GM21528 (cell line): ENCODE data around the gene TMEM204.
"Not testable (repeated sequence)": the region's sequence is repeated elsewhere in the genome, so short reads cannot be mapped to it uniquely, and the experiment has no call there.

Experiments used
- ATAC-seq: cut with Tn5 transposase; IDR thresholded peaks from one replicate; pipeline ENCODE4 v1.9.1; 2021; ENCODE audit warnings: mild to moderate bottlenecking, moderate library complexity; ENCODE audit not compliant: unreplicated experiment, low FRiP score

TMEM204 gene

DNA sequence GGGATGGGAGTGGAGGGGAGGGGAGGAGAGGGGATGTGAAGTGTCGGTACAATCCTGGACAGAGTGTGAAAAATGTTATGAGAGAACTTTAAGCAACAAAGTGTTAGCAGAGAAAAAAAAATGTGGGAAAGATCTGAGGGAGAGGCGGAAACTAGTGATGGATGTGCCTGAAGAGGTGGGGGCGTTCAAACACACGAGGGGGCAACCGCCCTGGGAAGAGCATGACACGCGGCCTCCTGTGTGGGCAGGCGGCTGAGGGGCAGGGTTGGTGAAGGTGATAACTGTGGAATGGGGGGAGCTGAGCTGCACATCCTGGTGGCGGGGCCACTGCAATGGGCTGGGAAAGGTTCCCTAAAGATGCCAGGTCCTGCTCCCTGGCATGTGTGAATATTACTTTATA is 48.3 kb downstream of the TMEM204 start:
- no peak for ATAC-seq

DNA sequence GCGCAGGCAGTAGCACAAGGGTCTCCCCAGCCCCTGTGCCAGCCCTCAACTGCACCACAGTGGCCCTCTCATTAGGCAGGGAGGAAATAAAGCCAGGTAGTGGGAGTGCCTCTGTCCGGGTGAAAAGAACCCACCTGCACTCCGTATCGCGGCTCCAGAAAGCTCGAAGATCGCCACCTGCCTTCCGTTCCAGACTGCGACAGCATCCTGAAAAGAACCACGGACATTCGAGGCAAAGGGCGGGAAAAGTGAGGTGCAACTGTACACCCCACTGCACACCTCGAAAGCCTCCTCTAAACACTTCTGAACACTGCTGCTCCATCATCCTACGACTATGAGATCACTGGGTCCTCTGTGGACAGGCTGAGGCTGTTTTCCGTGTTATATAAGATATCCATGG is 49.7 kb downstream of the TMEM204 start:
- no peak for ATAC-seq

DNA sequence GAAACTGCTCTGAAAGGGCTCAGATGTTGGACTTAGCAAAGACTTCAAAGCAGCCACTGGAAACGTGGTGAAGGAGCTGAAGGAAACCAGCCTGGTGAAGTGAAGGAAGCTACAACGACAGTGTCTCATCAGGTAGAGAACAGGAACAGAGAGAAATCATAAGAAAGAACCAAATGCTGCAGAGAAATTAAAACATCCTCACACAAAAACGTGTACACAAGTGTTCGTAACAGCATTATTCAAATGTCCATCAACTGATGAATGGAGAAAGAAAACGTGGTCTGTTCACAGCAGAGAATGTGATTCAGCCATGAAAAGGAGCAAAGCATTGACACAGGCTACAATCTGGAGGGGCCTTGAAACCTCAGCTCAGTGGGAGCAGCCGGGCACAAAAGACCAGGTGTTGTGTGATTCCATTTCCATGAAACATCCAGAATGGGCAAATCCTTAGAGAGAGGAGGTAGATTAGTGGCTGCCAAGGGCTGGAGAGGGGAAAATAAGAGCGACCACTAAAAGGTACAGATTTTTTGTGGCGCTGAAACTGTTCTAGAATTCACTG is 51.5 kb downstream of the TMEM204 start:
- no peak for ATAC-seq

DNA sequence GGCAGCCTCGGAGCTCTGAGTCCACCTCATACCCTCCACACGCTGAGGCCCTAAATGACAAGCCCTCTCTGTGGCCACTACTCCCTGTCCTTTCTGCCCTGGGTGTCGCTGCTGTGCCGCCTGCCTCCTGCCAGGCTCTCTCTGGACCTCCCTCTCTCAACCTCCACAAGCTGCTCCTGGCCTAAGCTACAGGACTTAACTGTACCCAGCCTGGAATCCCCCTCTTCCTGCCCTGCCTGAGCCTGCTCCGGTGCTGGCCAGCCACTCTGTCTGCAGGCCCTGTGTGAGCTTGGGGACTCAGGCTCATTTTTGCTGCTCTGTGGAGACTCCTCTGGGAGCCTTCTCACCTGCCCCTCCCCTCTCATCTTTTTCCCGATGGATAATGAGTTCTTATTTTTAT is 56.9 kb downstream of the TMEM204 start:
- no peak for ATAC-seq

DNA sequence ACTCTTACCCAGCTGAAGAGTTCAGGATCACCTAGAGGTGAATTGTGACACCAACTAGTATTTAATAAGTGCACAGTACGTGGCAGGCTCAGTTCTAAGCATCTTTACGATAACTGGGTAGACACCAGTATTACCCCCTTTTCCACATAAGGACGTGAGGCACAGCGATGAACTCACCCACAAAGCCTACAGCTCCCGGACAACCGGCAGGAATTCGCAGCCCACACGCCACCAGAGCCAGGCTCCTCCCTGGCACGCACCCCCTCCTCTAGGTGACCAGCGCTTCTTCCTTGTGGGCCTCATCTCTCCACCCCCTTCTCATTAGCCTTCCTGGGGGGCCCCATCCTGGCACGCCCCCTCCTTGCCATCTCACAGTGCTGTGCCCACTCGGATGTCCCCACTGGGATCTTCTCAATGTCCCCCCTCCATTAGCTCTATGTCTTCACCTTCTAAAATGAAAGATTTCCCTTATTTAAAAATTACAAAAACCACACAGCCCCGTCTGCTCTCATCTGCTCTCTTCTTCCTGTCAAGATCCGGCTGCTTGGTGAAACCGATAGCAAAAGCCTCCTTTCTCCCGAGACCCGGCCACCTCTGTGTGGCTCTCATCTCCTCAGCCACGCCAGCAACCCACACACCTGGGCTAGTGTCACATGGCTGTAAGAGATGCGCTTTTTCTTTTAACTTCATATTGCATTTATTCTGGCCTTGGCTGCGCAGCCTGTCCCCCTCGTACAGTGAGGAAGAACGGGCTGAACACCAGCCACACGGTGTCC is 57.7 kb downstream of the TMEM204 start:
- ATAC-seq: no peak

DNA sequence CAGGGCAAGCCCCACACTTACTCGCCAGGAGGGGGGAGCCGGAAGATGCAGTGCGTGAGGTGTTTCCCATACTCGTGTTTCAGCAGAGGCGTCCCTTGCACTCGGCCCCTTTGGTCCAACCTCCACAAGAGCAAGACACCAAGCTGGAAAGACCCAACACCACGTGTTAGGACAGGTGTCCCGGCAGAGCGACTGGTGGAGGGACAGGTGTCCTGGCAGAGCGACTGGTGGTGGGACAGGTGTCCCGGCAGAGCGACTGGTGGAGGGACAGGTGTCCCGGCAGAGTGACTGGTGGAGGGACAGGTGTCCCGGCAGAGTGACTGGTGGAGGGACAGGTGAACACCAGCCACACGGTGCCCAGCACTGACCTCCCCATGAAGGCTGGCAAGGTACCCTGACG is 59.0 kb downstream of the TMEM204 start:
- no peak for ATAC-seq

DNA sequence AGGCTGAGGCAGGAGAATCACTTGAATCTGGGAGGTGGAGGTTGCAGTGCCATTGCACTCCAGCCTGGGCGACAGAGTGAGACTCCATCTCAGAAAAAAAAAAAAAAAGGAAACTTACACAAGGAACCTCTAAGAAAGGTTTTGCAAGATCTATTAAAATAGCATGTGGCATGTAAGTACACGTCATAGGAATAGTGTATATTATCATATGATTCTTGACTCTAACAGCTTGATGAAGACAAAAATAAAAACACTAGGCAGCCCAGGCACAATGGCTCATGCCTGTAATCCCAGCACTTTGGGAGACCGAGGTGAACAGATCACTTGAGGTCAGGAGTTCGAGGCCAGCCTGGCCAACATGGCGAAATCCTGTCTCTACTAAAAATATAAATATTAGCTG is 62.0 kb downstream of the TMEM204 start:
- not testable (repeated sequence) for ATAC-seq

DNA sequence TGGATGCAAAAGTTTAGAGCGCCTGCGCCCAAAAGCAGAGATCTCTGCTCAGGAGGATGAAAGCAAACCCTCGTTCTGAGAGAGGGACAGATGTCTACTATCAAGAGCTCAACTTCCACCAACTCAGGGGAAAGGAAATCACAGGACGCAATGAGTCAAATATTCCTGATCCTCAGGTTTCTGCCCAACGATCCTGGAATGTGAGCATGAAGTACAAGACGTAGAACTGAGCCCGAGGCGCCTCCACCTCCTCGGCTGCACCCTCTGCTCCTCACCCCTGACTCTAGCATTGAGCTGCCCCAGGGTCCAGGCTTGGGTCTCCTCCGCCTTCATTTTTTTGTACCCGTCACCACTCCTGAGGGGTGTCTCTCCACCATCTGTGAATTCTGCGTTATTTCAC is 63.0 kb downstream of the TMEM204 start:
- ATAC-seq: no peak

DNA sequence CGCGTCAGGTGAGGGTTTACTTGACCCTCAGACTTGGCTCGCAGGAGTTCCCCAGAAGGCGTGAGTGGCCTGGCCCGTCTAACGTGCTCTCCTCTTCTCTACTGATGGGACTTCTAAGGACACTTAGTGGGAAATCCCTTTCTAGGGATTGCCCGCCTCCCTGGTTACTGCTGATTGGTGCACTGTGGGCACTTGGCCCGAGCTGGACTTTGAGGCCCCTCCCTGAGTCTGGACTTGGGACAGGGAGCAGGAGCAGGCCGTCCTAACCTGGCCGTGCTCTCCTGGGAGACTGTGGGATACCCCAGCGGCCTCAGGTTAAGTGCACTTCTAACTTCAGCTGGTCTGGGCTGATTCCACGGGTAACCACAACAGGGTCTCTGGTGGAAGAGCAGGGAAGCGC is 63.7 kb downstream of the TMEM204 start:
- no peak for ATAC-seq

DNA sequence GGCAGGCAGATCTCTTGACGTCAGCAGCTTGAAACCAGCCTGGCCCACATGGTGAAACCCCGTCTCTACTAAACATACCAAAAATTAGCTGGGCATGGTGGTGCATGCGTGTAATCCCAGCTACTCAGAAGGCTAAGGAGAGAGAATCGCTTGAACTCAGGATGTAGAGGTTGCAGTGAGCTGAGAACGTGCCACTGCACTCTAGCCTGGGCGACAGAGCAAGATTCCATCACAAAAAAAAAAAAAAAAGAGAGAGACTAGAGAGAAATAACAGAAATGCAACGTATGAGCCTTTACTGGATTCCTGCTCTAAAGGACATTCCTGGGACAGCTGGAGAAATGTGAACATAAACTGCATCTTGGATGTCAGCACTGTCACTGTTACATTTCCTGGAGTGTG is 67.6 kb downstream of the TMEM204 start:
- ATAC-seq: no peak

DNA sequence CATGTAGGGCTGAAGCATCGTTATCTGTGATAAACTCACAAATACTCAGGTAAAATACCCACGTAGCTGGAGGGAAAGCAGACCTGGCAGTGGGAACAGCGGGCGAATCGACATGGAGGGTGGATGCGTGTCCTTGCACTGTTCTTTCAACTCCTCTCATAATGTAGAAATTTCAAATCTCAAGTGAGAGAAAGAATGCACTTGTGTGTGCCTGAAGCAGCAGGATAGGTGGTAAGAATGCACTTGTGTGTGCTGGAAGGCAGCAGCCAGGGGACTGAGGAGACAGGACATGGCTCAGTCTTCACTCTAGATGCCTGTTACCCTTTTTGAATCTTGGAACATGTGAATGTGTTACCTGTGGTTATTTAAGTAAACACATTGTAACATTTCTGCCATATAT is 68.0 kb downstream of the TMEM204 start:
- ATAC-seq: no peak

DNA sequence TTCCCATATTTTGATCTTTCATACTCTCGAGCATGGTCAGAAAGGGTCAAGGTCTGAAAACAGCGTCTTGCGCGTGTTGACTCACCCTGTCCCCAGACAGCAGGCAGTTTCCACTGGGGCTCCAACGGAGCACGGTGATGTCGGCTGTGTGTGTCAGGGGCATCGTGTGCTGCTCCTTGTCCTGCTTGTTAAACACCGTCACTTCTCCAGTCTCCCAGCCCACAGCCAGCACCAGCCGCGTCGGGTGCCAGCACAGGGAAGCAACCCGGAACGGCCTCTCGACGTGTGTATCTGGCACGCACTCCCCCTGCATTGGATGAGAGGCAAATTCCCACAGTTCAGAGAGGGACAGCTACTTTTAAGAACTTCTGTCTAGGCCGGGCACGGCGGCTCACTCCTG is 68.8 kb downstream of the TMEM204 start:
- no peak for ATAC-seq
